ENCODE measurements around the gene FYN.

DNA sequence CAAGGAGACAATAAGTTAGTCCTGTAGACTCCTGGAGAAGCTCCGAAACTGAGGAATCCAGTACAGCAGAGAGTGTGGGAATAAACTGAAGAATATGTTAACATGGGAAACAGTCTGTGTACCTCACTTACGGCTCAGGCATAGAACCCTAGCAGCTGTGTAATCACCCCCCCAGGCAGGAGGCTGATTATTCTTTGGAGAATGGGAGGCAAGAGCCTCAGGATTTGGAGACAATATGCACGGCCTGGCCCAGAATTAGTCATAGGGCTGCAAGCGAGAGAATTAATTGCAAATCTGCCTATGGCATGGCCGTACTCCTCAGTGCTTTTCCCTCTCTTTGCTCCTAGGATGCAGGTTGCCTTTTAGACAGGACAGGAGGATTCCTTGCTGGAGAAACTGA, 27.5 kb upstream of the FYN start:
- TF ChIP-seq, protein P1, sequence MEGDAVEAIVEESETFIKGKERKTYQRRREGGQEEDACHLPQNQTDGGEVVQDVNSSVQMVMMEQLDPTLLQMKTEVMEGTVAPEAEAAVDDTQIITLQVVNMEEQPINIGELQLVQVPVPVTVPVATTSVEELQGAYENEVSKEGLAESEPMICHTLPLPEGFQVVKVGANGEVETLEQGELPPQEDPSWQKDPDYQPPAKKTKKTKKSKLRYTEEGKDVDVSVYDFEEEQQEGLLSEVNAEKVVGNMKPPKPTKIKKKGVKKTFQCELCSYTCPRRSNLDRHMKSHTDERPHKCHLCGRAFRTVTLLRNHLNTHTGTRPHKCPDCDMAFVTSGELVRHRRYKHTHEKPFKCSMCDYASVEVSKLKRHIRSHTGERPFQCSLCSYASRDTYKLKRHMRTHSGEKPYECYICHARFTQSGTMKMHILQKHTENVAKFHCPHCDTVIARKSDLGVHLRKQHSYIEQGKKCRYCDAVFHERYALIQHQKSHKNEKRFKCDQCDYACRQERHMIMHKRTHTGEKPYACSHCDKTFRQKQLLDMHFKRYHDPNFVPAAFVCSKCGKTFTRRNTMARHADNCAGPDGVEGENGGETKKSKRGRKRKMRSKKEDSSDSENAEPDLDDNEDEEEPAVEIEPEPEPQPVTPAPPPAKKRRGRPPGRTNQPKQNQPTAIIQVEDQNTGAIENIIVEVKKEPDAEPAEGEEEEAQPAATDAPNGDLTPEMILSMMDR (tag by site-specific recombination; IDR thresholded peaks at IDR 0.05) = no peak
- TF ChIP-seq ZNF777 (tag by site-specific recombination; IDR thresholded peaks at IDR 0.05; ENCODE audit: borderline replicate concordance) (no peak), SETDB1 (IDR thresholded peaks at IDR 0.05; ENCODE audit: insufficient read length, low read length) (no peak), ZNF416 (tag by site-specific recombination; IDR thresholded peaks at IDR 0.05) (no peak), ZNF24 (tag by site-specific recombination; IDR thresholded peaks at IDR 0.05) (no peak), ZNF175 (tag by site-specific recombination; IDR thresholded peaks at IDR 0.05) (no peak)
- TF ChIP-seq, protein P2, sequence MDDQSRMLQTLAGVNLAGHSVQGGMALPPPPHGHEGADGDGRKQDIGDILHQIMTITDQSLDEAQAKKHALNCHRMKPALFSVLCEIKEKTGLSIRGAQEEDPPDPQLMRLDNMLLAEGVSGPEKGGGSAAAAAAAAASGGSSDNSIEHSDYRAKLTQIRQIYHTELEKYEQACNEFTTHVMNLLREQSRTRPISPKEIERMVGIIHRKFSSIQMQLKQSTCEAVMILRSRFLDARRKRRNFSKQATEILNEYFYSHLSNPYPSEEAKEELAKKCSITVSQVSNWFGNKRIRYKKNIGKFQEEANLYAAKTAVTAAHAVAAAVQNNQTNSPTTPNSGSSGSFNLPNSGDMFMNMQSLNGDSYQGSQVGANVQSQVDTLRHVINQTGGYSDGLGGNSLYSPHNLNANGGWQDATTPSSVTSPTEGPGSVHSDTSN (CRISPR knock-in tag; IDR thresholded peaks at IDR 0.05) = no peak
- TF ChIP-seq, protein P3, sequence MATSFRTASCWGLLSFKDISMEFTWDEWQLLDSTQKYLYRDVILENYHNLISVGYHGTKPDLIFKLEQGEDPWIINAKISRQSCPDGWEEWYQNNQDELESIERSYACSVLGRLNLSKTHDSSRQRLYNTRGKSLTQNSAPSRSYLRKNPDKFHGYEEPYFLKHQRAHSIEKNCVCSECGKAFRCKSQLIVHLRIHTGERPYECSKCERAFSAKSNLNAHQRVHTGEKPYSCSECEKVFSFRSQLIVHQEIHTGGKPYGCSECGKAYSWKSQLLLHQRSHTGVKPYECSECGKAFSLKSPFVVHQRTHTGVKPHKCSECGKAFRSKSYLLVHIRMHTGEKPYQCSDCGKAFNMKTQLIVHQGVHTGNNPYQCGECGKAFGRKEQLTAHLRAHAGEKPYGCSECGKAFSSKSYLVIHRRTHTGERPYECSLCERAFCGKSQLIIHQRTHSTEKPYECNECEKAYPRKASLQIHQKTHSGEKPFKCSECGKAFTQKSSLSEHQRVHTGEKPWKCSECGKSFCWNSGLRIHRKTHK (tag by site-specific recombination; IDR thresholded peaks at IDR 0.05) = no peak

Data from HEK293 (cell line).